Keratinocyte (primary cell): ENCODE measurements around the gene PLS1. TPM values are rescaled to one million over a fixed set of nuclear protein-coding genes. Genes with fewer than 3 reads are reported as not detected.

Experiments
- DNase-seq: peaks from one replicate; pipeline ENCODE4 v3.0.0-alpha.2; 2011; ENCODE audit warnings: low read depth, missing footprints, low spot score
- FAIRE-seq: peaks from 2 replicates; lab custom pipeline; 2011; peaks lifted over from hg19 to GRCh38; lab: Jason Lieb, UNC
- H2AFZ ChIP-seq: 2 replicates; pipeline ENCODE4 v1.6.0; 2012; ENCODE audit warnings: low read length, control low read depth, inconsistent platforms; ENCODE audit not compliant: control insufficient read depth
- H3K27ac ChIP-seq: 2 replicates; pipeline ENCODE4 v1.5.1; 2011; ENCODE audit warnings: low read length; ENCODE audit not compliant: control insufficient read depth, insufficient read depth
- H3K27me3 ChIP-seq: 3 replicates; pipeline ENCODE4 v1.6.0; 2011; ENCODE audit warnings: low read length; ENCODE audit not compliant: control insufficient read depth, insufficient read depth; ENCODE audit errors: extremely low read depth
- H3K36me3 ChIP-seq, 2 experiments: 2 replicates in 1 of 2; 3 replicates in 1 of 2; pipeline ENCODE4 v1.5.1; 2011; ENCODE audit warnings: low read length in 2 of 2, mild to moderate bottlenecking in 1 of 2; ENCODE audit not compliant: control insufficient read depth in 2 of 2, insufficient read depth in 2 of 2; ENCODE audit errors: extremely low read depth in 1 of 2
- H3K4me1 ChIP-seq: 3 replicates; pipeline ENCODE4 v1.5.1; 2011; ENCODE audit warnings: low read length; ENCODE audit not compliant: control insufficient read depth, insufficient read depth; ENCODE audit errors: extremely low read depth
- H3K4me2 ChIP-seq: 3 replicates; pipeline ENCODE4 v1.6.0; 2011; ENCODE audit warnings: low read depth, low read length; ENCODE audit not compliant: control insufficient read depth, insufficient read depth; ENCODE audit errors: extremely low read depth
- H3K4me3 ChIP-seq, 3 experiments: fragments of 200-600 bp in 1 of 3; sonication (generic) in 1 of 3; 2 replicates in 2 of 3; 3 replicates in 1 of 3; pipeline ENCODE4 v1.5.1; 2011 to 2016; ENCODE audit warnings: low read length in 3 of 3, mild to moderate bottlenecking in 3 of 3, control low read depth in 2 of 3, inconsistent platforms in 1 of 3, low read depth in 1 of 3, mixed read lengths in 1 of 3, mixed run types in 1 of 3, moderate library complexity in 1 of 3; ENCODE audit not compliant: control insufficient read depth in 2 of 3, insufficient read depth in 2 of 3; ENCODE audit errors: extremely low read depth in 1 of 3
- H3K79me2 ChIP-seq: 2 replicates; pipeline ENCODE4 v1.6.0; 2012; ENCODE audit warnings: low read length; ENCODE audit not compliant: control insufficient read depth, insufficient read depth
- H3K9ac ChIP-seq: 3 replicates; pipeline ENCODE4 v1.6.0; 2011; ENCODE audit warnings: low read length; ENCODE audit not compliant: control insufficient read depth, insufficient read depth; ENCODE audit errors: extremely low read depth
- H3K9me1 ChIP-seq: 3 replicates; pipeline ENCODE4 v1.6.0; 2011; ENCODE audit warnings: low read length; ENCODE audit not compliant: control insufficient read depth, insufficient read depth; ENCODE audit errors: extremely low read depth
- H3K9me3 ChIP-seq: 2 replicates; pipeline ENCODE4 v1.5.1; 2012; ENCODE audit warnings: low read depth, low read length; ENCODE audit not compliant: control insufficient read depth
- H4K20me1 ChIP-seq: 3 replicates; pipeline ENCODE4 v1.6.0; 2011; ENCODE audit warnings: low read length; ENCODE audit not compliant: control insufficient read depth, insufficient read depth; ENCODE audit errors: extremely low read depth
- CTCF ChIP-seq, 3 experiments: IDR thresholded peaks in 1 of 3; conservative IDR thresholded peaks in 1 of 3; optimal IDR thresholded peaks in 1 of 3; 2 replicates in 2 of 3; 3 replicates in 1 of 3; pipeline versions ENCODE3 to v1.5.1; 2011; ENCODE audit warnings: low read length in 3 of 3, mild to moderate bottlenecking in 3 of 3, moderate library complexity in 2 of 3, control low read depth in 1 of 3, inconsistent platforms in 1 of 3; ENCODE audit not compliant: insufficient read depth in 2 of 3; ENCODE audit errors: extremely low read depth in 1 of 3
- EZH2 ChIP-seq: IDR thresholded peaks from one replicate; pipeline ENCODE4 v1.6.1; 2012; ENCODE audit warnings: inconsistent platforms, mild to moderate bottlenecking, low read length, moderate library complexity
- dilution Hi-C: fragments of 300-500 bp; cut with MboI; formaldehyde crosslinking; loops from one replicate; pipeline ENCODE4 v1.7.0; 2020; ENCODE audit warnings: low sequenced_read_pairs; ENCODE audit not compliant: extremely low pct_ligation_motif_present
- polyA plus RNA-seq, 5 experiments: library from polyadenylated mRNA; depleted of rRNA in 3 of 5; stranded (reverse) in 3 of 5; stranded (forward) in 1 of 5; unstranded in 1 of 5; fragments of >200 nt; gene quantifications; 1 replicate in 1 of 5; 2 replicates in 3 of 5; 3 replicates in 1 of 5; pipeline versions ENCODE4 v1.2.1 to v1.2.3, GENCODE V29; 2011 to 2012; ENCODE audit warnings: missing spikeins in 2 of 5, low read depth in 1 of 5, low replicate concordance in 1 of 5

PLS1 gene
- polyA plus RNA-seq, 1 donor (not counting 4 experiments of a cell fraction or from before 2014, with no cell fraction given): 13.9 TPM

GRCh38 chr3:142645236-142645793, 49.1 kb downstream of the PLS1 start:
- DNase-seq (peak; percentile 59), FAIRE-seq (peak; percentile 97)
- peak overlapping the region; percentile 86 for H3K4me2 ChIP-seq
- H3K9me1 ChIP-seq: no peaks in the 10 kb centered on the region
- dilution Hi-C loops: no loop called here
- no peaks in the 10 kb centered on the region for H4K20me1 ChIP-seq
- H3K27ac ChIP-seq: peak overlapping the region; percentile 90
- H3K4me3 ChIP-seq: peak overlapping the region in 1 of 3 experiments; percentile 53
- no peaks in the 10 kb centered on the region for H3K79me2 ChIP-seq
- no peak for TF ChIP-seq CTCF (optimal IDR thresholded peaks at IDR 0.05 in 1 of 3, IDR thresholded peaks at IDR 0.05 in 1 of 3, conservative IDR thresholded peaks at IDR 0.05 in 1 of 3; ENCODE audit: extremely low read depth in 1 of 3, insufficient read depth in 2 of 3, low read length in 3 of 3)
- TF ChIP-seq EZH2: no peak
- H3K4me1 ChIP-seq: peaks cover 37% of the 10 kb centered on the region
- H2AFZ ChIP-seq: no peak overlapping the region
- H3K36me3 ChIP-seq: no peaks in the 10 kb centered on the region
- H3K9me3 ChIP-seq: no peaks in the 10 kb centered on the region
- H3K9ac ChIP-seq: peak overlapping the region; percentile 51
- H3K27me3 ChIP-seq: no peaks in the 10 kb centered on the region

GRCh38 chr3:142646020-142646785, 50.0 kb downstream of the PLS1 start:
- Histone ChIP-seq H3K4me1 (peaks cover 37% of the 10 kb centered on the region), H4K20me1 (no peaks in the 10 kb centered on the region), H3K4me2 (peak overlapping the region; percentile 86), H2AFZ (no peak overlapping the region), H3K4me3 (peak overlapping the region in 2 of 3 experiments; percentile 49 to 53), H3K79me2 (no peaks in the 10 kb centered on the region), H3K27me3 (no peaks in the 10 kb centered on the region), H3K36me3 (no peaks in the 10 kb centered on the region), H3K9me1 (no peaks in the 10 kb centered on the region), H3K9ac (peak overlapping the region; percentile 51), H3K9me3 (no peaks in the 10 kb centered on the region), H3K27ac (peak overlapping the region; percentile 90)
- FAIRE-seq: peak; percentile 95
- dilution Hi-C loops: no loop called here
- no peak for TF ChIP-seq EZH2
- no peak for TF ChIP-seq CTCF (optimal IDR thresholded peaks at IDR 0.05 in 1 of 3, IDR thresholded peaks at IDR 0.05 in 1 of 3, conservative IDR thresholded peaks at IDR 0.05 in 1 of 3; ENCODE audit: extremely low read depth in 1 of 3, insufficient read depth in 2 of 3, low read length in 3 of 3)
- peak; percentile 19 for DNase-seq
